Stimulated activated effector memory CD8-positive, alpha-beta T cell treated with anti-CD3 and anti-CD28 coated beads, Interleukin-12 subunit alpha, Interleukin-12 subunit beta, amount 100 ng/mL, for 72 hours (primary cell): Measurements from ENCODE around the gene HDGFL2.
"Not testable (repeated sequence)": the region's sequence is repeated elsewhere in the genome, so short reads cannot be mapped to it uniquely, and the experiment has no call there.

ENCODE experiments used
- ATAC-seq: fragments of 150-1000 bp; cut with Tn5 transposase; 2 replicates; pipeline ENCODE4 v1.10.0; 2021
- DNase-seq, 2 donors: peaks; one replicate each; pipeline ENCODE4 v3.0.0; 2021 to 2022; ENCODE audit warnings: low spot score in 2 of 2
- H3K27ac Mint-ChIP-seq: one replicate; pipeline ENCODE4 v1.8.0; 2022; ENCODE audit warnings: mild to moderate bottlenecking, mixed read lengths
- H3K36me3 Mint-ChIP-seq: one replicate; pipeline ENCODE4 v1.8.0; 2022; ENCODE audit warnings: mild to moderate bottlenecking, mixed read lengths
- H3K4me1 Mint-ChIP-seq: one replicate; pipeline ENCODE4 v1.8.0; 2022; ENCODE audit warnings: mixed read lengths
- H3K4me3 Mint-ChIP-seq: one replicate; pipeline ENCODE4 v1.8.0; 2022; ENCODE audit warnings: mild to moderate bottlenecking, mixed read lengths
- H3K9me3 Mint-ChIP-seq: one replicate; pipeline ENCODE4 v1.8.0; 2022; ENCODE audit warnings: mixed read lengths

Gene HDGFL2

GRCh38 chr19:4538601-4538954 lies 66.5 kb downstream of the HDGFL2 start:
- Mint-ChIP-seq H3K4me3 (no peak overlapping the region), H3K9me3 (no peaks in the 10 kb centered on the region), H3K36me3 (no peaks in the 10 kb centered on the region), H3K27ac (no peak overlapping the region), H3K4me1 (peaks cover 7% of the 10 kb centered on the region)
- ATAC-seq (no peak), DNase-seq (no peak)

GRCh38 chr19:4539169-4539692 lies 67.1 kb downstream of the HDGFL2 start:
- H3K9me3 Mint-ChIP-seq: no peaks in the 10 kb centered on the region
- H3K36me3 Mint-ChIP-seq: no peaks in the 10 kb centered on the region
- H3K4me1 Mint-ChIP-seq: peaks cover 7% of the 10 kb centered on the region
- DNase-seq: no peak
- no peak overlapping the region for H3K27ac Mint-ChIP-seq
- H3K4me3 Mint-ChIP-seq: no peak overlapping the region
- ATAC-seq: no peak

- Mint-ChIP-seq H3K36me3 (no peaks in the 10 kb centered on the region), H3K27ac (no peak within 1 kb of the TSS), H3K4me3 (no peak within 1 kb of the TSS), H3K4me1 (peaks cover 7% of the 10 kb centered on the region), H3K9me3 (no peaks in the 10 kb centered on the region)
- DNase-seq (no peak), ATAC-seq (no peak)
Observed at GRCh38 chr19:4539693-4540581, 67.8 kb downstream of the HDGFL2 start, which contains the start of gene LRG1. LRG1 (minus strand) TSS chr19:4540036; CDS start chr19:4540013, 23 bp downstream.

GRCh38 chr19:4541114-4541805 lies 69.2 kb downstream of the HDGFL2 start:
- Mint-ChIP-seq H3K27ac (no peak overlapping the region), H3K36me3 (no peaks in the 10 kb centered on the region), H3K9me3 (no peaks in the 10 kb centered on the region), H3K4me1 (peaks cover 7% of the 10 kb centered on the region), H3K4me3 (no peak overlapping the region)
- DNase-seq (no peak), ATAC-seq (no peak)

- ATAC-seq, H3K27ac Mint-ChIP-seq: not testable (repeated sequence)
Observed at GRCh38 chr19:4541806-4542145, 69.7 kb downstream of the HDGFL2 start.

GRCh38 chr19:4542896-4543841 lies 71.1 kb downstream of the HDGFL2 start:
- DNase-seq (no peak), ATAC-seq (no peak)
- Mint-ChIP-seq H3K36me3 (no peaks in the 10 kb centered on the region), H3K4me1 (peaks cover 7% of the 10 kb centered on the region), H3K27ac (no peak overlapping the region), H3K9me3 (no peaks in the 10 kb centered on the region), H3K4me3 (no peak overlapping the region)

More at GRCh38 chr19:4541806-4542145, 69.7 kb downstream of the HDGFL2 start:
- DNase-seq, H3K4me3 Mint-ChIP-seq, H3K9me3 Mint-ChIP-seq, H3K36me3 Mint-ChIP-seq, H3K4me1 Mint-ChIP-seq: not testable (repeated sequence)

- no peak for DNase-seq
- H3K4me1 Mint-ChIP-seq: peaks cover 7% of the 10 kb centered on the region
Observed at GRCh38 chr19:4543842-4544647, 71.9 kb downstream of the HDGFL2 start.

GRCh38 chr19:4547303-4548237 lies 75.5 kb downstream of the HDGFL2 start:
- H3K9me3 Mint-ChIP-seq: no peaks in the 10 kb centered on the region
- H3K36me3 Mint-ChIP-seq: no peaks in the 10 kb centered on the region
- no peak for ATAC-seq
- no peaks in the 10 kb centered on the region for H3K4me1 Mint-ChIP-seq
- no peak overlapping the region for H3K27ac Mint-ChIP-seq
- no peak overlapping the region for H3K4me3 Mint-ChIP-seq
- no peak for DNase-seq

More at GRCh38 chr19:4543842-4544647, 71.9 kb downstream of the HDGFL2 start:
- no peak overlapping the region for H3K4me3 Mint-ChIP-seq
- no peak for ATAC-seq
- H3K27ac Mint-ChIP-seq: no peak overlapping the region
- no peaks in the 10 kb centered on the region for H3K9me3 Mint-ChIP-seq
- no peaks in the 10 kb centered on the region for H3K36me3 Mint-ChIP-seq

- Mint-ChIP-seq H3K9me3 (peaks cover 4% of the 10 kb centered on the region), H3K27ac (no peak overlapping the region), H3K36me3 (no peaks in the 10 kb centered on the region), H3K4me1 (no peaks in the 10 kb centered on the region), H3K4me3 (no peak overlapping the region)
- no peak for DNase-seq
- ATAC-seq: no peak
Observed at GRCh38 chr19:4548238-4548584, 76.1 kb downstream of the HDGFL2 start.

GRCh38 chr19:4550018-4550417 lies 77.9 kb downstream of the HDGFL2 start:
- Mint-ChIP-seq H3K9me3 (peaks cover 4% of the 10 kb centered on the region), H3K27ac (no peak overlapping the region), H3K4me3 (no peak overlapping the region), H3K4me1 (no peaks in the 10 kb centered on the region), H3K36me3 (no peaks in the 10 kb centered on the region)
- DNase-seq: no peak
- ATAC-seq: no peak

GRCh38 chr19:4550479-4551050 lies 78.5 kb downstream of the HDGFL2 start:
- peaks cover 4% of the 10 kb centered on the region for H3K9me3 Mint-ChIP-seq
- DNase-seq (no peak), ATAC-seq (no peak)
- H3K36me3 Mint-ChIP-seq: no peaks in the 10 kb centered on the region
- H3K4me1 Mint-ChIP-seq: no peaks in the 10 kb centered on the region
- no peak overlapping the region for H3K27ac Mint-ChIP-seq
- no peak overlapping the region for H3K4me3 Mint-ChIP-seq
